Spleen (tissue), 11 donors: ENCODE results near the gene RNF224. TPM values are rescaled to one million over a fixed set of nuclear protein-coding genes. Genes with fewer than 3 reads are reported as not detected.

Experiments
- DNase-seq: peaks from one replicate; pipeline ENCODE4 v3.0.0-alpha.2; 2020
- H3K27ac ChIP-seq, 8 donors: fragments of 200-600 bp; sonication (generic) in 7 of 8; 1 replicate in 4 of 8; 2 replicates in 4 of 8; pipeline versions ENCODE4 v1.5.0 to v1.8.0; 2016 to 2021; ENCODE audit warnings: inconsistent platforms in 4 of 8, mild to moderate bottlenecking in 4 of 8, moderate library complexity in 1 of 8
- H3K27me3 ChIP-seq, 7 donors: fragments of 200-600 bp; sonication (generic) in 6 of 7; replicated peaks in 1 of 7; 1 replicate in 4 of 7; 2 replicates in 3 of 7; pipeline versions ENCODE4 v1.5.0 to v1.8.0; 2016 to 2021; ENCODE audit warnings: inconsistent platforms in 3 of 7, mild to moderate bottlenecking in 1 of 7
- H3K36me3 ChIP-seq, 6 donors: fragments of 200-600 bp; sonication (generic) in 5 of 6; 1 replicate in 4 of 6; 2 replicates in 2 of 6; pipeline versions ENCODE4 v1.5.0 to v1.8.0; 2016 to 2021; ENCODE audit warnings: inconsistent platforms in 2 of 6
- H3K4me1 ChIP-seq, 6 donors: fragments of 200-600 bp; sonication (generic) in 5 of 6; 1 replicate in 3 of 6; 2 replicates in 3 of 6; pipeline versions ENCODE4 v1.5.0 to v1.8.0; 2016 to 2021; ENCODE audit warnings: inconsistent platforms in 3 of 6
- H3K4me3 ChIP-seq, 8 donors: fragments of 200-600 bp; sonication (generic) in 7 of 8; 1 replicate in 4 of 8; 2 replicates in 4 of 8; pipeline versions ENCODE4 v1.5.0 to v1.8.0; 2016 to 2021; ENCODE audit warnings: inconsistent platforms in 4 of 8, mild to moderate bottlenecking in 4 of 8, moderate library complexity in 2 of 8
- H3K9me3 ChIP-seq, 8 donors: fragments of 200-600 bp; sonication (generic) in 7 of 8; 1 replicate in 4 of 8; 2 replicates in 4 of 8; pipeline versions ENCODE4 v1.5.0 to v1.8.0; 2016 to 2021; ENCODE audit warnings: inconsistent platforms in 4 of 8
- CTCF ChIP-seq, 11 experiments: fragments of 200-600 bp in 7 of 11; fragments of 450-650 bp in 4 of 11; sonication (generic) in 4 of 11; IDR thresholded peaks in 8 of 11; conservative IDR thresholded peaks in 3 of 11; 1 replicate in 7 of 11; 2 replicates in 4 of 11; pipeline versions ENCODE4 v1.4.0 to v1.8.0; 2016 to 2021; ENCODE audit warnings: antibody characterized with exemption in 11 of 11, inconsistent platforms in 4 of 11, mild to moderate bottlenecking in 1 of 11
- POLR2A ChIP-seq, 3 donors: fragments of 450-650 bp; IDR thresholded peaks; one replicate each; pipeline ENCODE4 v1.5.1; 2017; ENCODE audit warnings: antibody characterized with exemption in 3 of 3, mild to moderate bottlenecking in 1 of 3
- POLR2AphosphoS5 ChIP-seq, 3 donors: sonication (generic); formaldehyde crosslinking; IDR thresholded peaks; one replicate each; pipeline ENCODE4 v1.5.1; 2017; ENCODE audit warnings: antibody characterized with exemption in 3 of 3
- WGBS, 5 donors: extraction: QIAGEN DNeasy Blood & Tissue Kit in 3 of 5; methylation state at CpG; one replicate each; pipeline versions ENCODE4 v1.1.5 to v1.1.7; 2013 to 2018; 5-methylcytosine and 5-hydroxymethylcytosine counted together
- intact Hi-C: fragments of 100-400 bp; cut with DNase I; formaldehyde crosslinking; loops from one replicate; pipeline ENCODE4 v1.15.0; 2023; ENCODE audit warnings: low total_unique reads
- polyA plus RNA-seq, 3 donors: library from polyadenylated mRNA; stranded (reverse); fragments of 200-250 nt; gene quantifications; one replicate each; pipeline ENCODE4 v1.2.1, GENCODE V29; 2013
- total RNA-seq, 7 donors: library from RNA; depleted of rRNA in 3 of 7; stranded (reverse); fragments of >200 nt in 3 of 7; fragmentation: NEBNext Ultra II Directional in 4 of 7; extraction: Animal tissue kit (Norgen Biotek cat#: 25700) in 4 of 7; gene quantifications; one replicate each; pipeline versions ENCODE4 v1.1.0 to v1.2.1, GENCODE V29; 2016 to 2021
- donor health status: healthy with polysubstance abuse.
- donor health status: DM: no; HTN: no; CAD: no; lungs with moderate emphysema.
- donor health status: DM: no; HTN: no; CAD: no.
- donor health status: Bipolar disorder and iron deficiency.
- donor health status: healthy.
- donor health status: DM: no; HTN: no; CAD: no.
- donor health status: DM: yes; HTN: yes; CAD: no.

RNF224 gene
- total and polyA plus RNA-seq, 10 donors, result not detected

GRCh38 chr9:137266585-137267453, 39.5 kb downstream of the RNF224 start:
- WGBS, 5 donors, result 90 to 95% (median 90%) methylated on average over 28 to 34 of the region's 34 CpGs
- H3K36me3 ChIP-seq, result peaks cover 0 to 91% (median 41%) of the 10 kb centered on the region in 6 donors
- no peaks in the 10 kb centered on the region for H3K27me3 ChIP-seq
- H3K9me3 ChIP-seq, result no peaks in the 10 kb centered on the region
- H3K4me3 ChIP-seq, result no peak overlapping the region
- peaks cover 12 to 60% (median 36%) of the 10 kb centered on the region in 6 donors for H3K4me1 ChIP-seq
- intact Hi-C loops, result no loop called here
- TF ChIP-seq POLR2A (IDR thresholded peaks at IDR 0.05) (no peak), POLR2AphosphoS5 (IDR thresholded peaks at IDR 0.05) (peak in 1 of 3 donors; percentile 33), CTCF (IDR thresholded peaks at IDR 0.05 in 8 of 11, conservative IDR thresholded peaks at IDR 0.05 in 3 of 11) (no peak)
- H3K27ac ChIP-seq, result peak overlapping the region in 2 of 8 donors; percentile 14 to 70
- peak; percentile 78 for DNase-seq

- intact Hi-C loops, result no loop called here
- Histone ChIP-seq H3K9me3 (no peaks in the 10 kb centered on the region), H3K27ac (peak overlapping the region in 6 of 8 donors; percentile 3 to 82 (median 70)), H3K27me3 (no peaks in the 10 kb centered on the region), H3K36me3 (peaks cover 0 to 98% (median 52%) of the 10 kb centered on the region in 6 donors), H3K4me3 (peak overlapping the region in 2 of 8 donors; percentile 41 to 70), H3K4me1 (peaks cover 12 to 69% (median 36%) of the 10 kb centered on the region in 6 donors)
- 62 to 68% (median 66%) methylated on average over 5 to 6 of the region's 6 CpGs for WGBS, 5 donors
- peak; percentile 73 for DNase-seq
- TF ChIP-seq POLR2A (IDR thresholded peaks at IDR 0.05) (no peak), CTCF (IDR thresholded peaks at IDR 0.05 in 8 of 11, conservative IDR thresholded peaks at IDR 0.05 in 3 of 11) (no peak), POLR2AphosphoS5 (IDR thresholded peaks at IDR 0.05) (peak in 1 of 3 donors; percentile 25)
Measured at GRCh38 chr9:137267933-137268355, 40.6 kb downstream of the RNF224 start.

- no peaks in the 10 kb centered on the region for H3K27me3 ChIP-seq
- H3K27ac ChIP-seq, result peak overlapping the region in 7 of 8 donors; percentile 3 to 82 (median 70)
- H3K36me3 ChIP-seq, result peaks cover 0 to 98% (median 54%) of the 10 kb centered on the region in 6 donors
- WGBS, 5 donors, result 60 to 75% (median 70%) methylated on average over 19 of the region's 19 CpGs
- intact Hi-C loops, result no loop called here
- no peak for DNase-seq
- peak overlapping the region in 5 of 8 donors; percentile 17 to 70 (median 24) for H3K4me3 ChIP-seq
- H3K9me3 ChIP-seq, result no peaks in the 10 kb centered on the region
- H3K4me1 ChIP-seq, result peaks cover 12 to 73% (median 36%) of the 10 kb centered on the region in 6 donors
- TF ChIP-seq POLR2A (IDR thresholded peaks at IDR 0.05) (no peak), CTCF (IDR thresholded peaks at IDR 0.05 in 8 of 11, conservative IDR thresholded peaks at IDR 0.05 in 3 of 11) (peak in 1 of 11 experiments; percentile 4), POLR2AphosphoS5 (IDR thresholded peaks at IDR 0.05) (peak in 1 of 3 donors; percentile 10)
Measured at GRCh38 chr9:137268538-137269201, 41.4 kb downstream of the RNF224 start.
